ENCODE measurements around the gene COL5A2.

The COL5A2 gene

GRCh38 chr2:189147361-189147760 is 32.2 kb downstream of the COL5A2 start:
- no peak for DNase-seq (ENCODE audit: low spot score)

GRCh38 chr2:189146553-189146952 is 33.0 kb downstream of the COL5A2 start:
- DNase-seq (ENCODE audit: low spot score): no peak

- DNase-seq (ENCODE audit: low spot score): no peak
Measured at GRCh38 chr2:189144700-189145211, 34.8 kb downstream of the COL5A2 start.

- no peak for DNase-seq (ENCODE audit: low spot score)
Measured at GRCh38 chr2:189143925-189144324, 35.6 kb downstream of the COL5A2 start.

GRCh38 chr2:189142893-189143759 is 36.4 kb downstream of the COL5A2 start:
- peak; percentile 43 for DNase-seq (ENCODE audit: low spot score)

GRCh38 chr2:189138800-189139199 is 40.8 kb downstream of the COL5A2 start:
- no peak for DNase-seq (ENCODE audit: low spot score)

- DNase-seq (ENCODE audit: low spot score): no peak
Measured at GRCh38 chr2:189137519-189137918, 42.0 kb downstream of the COL5A2 start.

- DNase-seq (ENCODE audit: low spot score): no peak
Measured at GRCh38 chr2:189134485-189134884, 45.1 kb downstream of the COL5A2 start.

- no peak for DNase-seq (ENCODE audit: low spot score)
Measured at GRCh38 chr2:189131991-189132390, 47.6 kb downstream of the COL5A2 start.

GRCh38 chr2:189129971-189130370 is 49.6 kb downstream of the COL5A2 start:
- DNase-seq (ENCODE audit: low spot score): no peak

GRCh38 chr2:189128970-189129369 is 50.6 kb downstream of the COL5A2 start:
- DNase-seq (ENCODE audit: low spot score): no peak

GRCh38 chr2:189127756-189128155 is 51.8 kb downstream of the COL5A2 start:
- DNase-seq (ENCODE audit: low spot score): no peak

GRCh38 chr2:189125195-189125594 is 54.4 kb downstream of the COL5A2 start:
- no peak for DNase-seq (ENCODE audit: low spot score)

GRCh38 chr2:189124175-189124574 is 55.4 kb downstream of the COL5A2 start:
- DNase-seq (ENCODE audit: low spot score): no peak

GRCh38 chr2:189118386-189118785 is 61.2 kb downstream of the COL5A2 start:
- no peak for DNase-seq (ENCODE audit: low spot score)

GRCh38 chr2:189116979-189117378 is 62.6 kb downstream of the COL5A2 start:
- no peak for DNase-seq (ENCODE audit: low spot score)

GRCh38 chr2:189116087-189116486 is 63.5 kb downstream of the COL5A2 start:
- DNase-seq (ENCODE audit: low spot score): no peak

- no peak for DNase-seq (ENCODE audit: low spot score)
Measured at GRCh38 chr2:189115126-189115525, 64.4 kb downstream of the COL5A2 start.

GRCh38 chr2:189113963-189114362 is 65.6 kb downstream of the COL5A2 start:
- no peak for DNase-seq (ENCODE audit: low spot score)

- DNase-seq (ENCODE audit: low spot score): no peak
Measured at GRCh38 chr2:189111063-189111715, 68.4 kb downstream of the COL5A2 start.

GRCh38 chr2:189109921-189110397 is 69.6 kb downstream of the COL5A2 start:
- no peak for DNase-seq (ENCODE audit: low spot score)

- DNase-seq (ENCODE audit: low spot score): no peak
Measured at GRCh38 chr2:189104934-189105333, 74.6 kb downstream of the COL5A2 start.

- DNase-seq (ENCODE audit: low spot score): no peak
Measured at GRCh38 chr2:189102735-189103134, 76.8 kb downstream of the COL5A2 start.

All from CD4-positive, alpha-beta T cell treated with Interleukin-6 at 100 ng/mL for 8 hours (primary cell).